Stimulated activated CD8-positive, alpha-beta memory T cell treated with anti-CD3 and anti-CD28 coated beads, Interleukin-2, amount 100 ng/mL, for 1 hour (primary cell): ENCODE data around the gene SPATA2L.

Source experiments
- DNase-seq, 2 donors: peaks; one replicate each; pipeline ENCODE4 v3.0.0-alpha.2; 2020; ENCODE audit warnings: low read depth in 2 of 2

The SPATA2L gene, protein sequence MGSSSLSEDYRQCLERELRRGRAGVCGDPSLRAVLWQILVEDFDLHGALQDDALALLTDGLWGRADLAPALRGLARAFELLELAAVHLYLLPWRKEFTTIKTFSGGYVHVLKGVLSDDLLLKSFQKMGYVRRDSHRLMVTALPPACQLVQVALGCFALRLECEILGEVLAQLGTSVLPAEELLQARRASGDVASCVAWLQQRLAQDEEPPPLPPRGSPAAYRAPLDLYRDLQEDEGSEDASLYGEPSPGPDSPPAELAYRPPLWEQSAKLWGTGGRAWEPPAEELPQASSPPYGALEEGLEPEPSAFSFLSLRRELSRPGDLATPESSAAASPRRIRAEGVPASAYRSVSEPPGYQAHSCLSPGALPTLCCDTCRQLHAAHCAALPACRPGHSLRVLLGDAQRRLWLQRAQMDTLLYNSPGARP

DNA sequence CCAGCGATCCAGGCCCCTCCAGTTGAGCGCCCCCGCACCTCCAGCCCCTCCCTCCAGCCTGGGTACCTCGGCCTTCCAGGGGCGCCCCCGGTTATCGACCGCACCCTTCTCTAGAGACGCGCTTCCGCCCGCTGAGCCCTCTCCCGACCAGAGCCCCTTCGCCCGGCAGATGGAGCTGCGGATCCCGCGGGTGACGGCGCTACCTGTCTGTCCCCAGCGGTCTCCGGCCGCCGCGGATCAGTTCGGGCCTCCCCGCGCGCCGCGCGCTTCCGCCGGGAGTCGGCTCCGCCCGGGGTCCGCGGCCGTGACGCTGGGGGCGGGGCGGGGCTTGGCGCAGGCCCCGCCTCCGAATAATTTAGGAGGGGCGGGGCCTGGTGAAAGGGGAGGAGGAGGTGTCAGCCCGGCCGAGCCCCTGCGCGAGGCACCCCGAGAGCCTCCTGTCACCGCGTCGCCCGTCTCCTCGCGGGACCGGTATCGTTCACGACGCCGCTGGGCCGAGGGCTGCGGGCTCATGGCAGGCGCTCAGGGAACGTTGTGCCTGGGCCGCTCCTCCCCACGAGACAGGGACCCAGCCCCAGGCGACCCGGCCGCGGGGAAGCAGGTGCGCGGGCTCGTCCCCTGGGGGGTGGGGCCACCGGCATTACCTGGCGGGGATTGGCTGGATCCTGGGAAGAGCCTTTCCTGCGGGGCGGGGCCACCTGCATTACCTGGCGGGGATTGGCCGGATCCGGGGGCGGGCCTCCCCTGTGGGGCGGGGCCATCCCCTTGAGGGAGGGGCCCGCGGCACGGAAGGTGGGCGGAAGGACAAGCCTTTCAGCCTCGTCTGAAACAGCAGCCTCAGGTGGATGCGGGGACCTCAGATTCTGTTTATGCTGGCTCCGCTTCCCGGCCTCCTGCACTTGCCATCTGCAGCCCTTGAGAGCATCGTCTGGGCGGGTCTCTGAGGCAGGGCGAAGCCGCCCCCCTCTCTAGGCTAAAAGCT, at the start of gene SPATA2L:
Gene SPATA2L (minus strand): TSS at position 281 of the 982 bp plus-strand sequence. CDS start 473 bp downstream, outside the sequence.
- peak; percentile 92 to 97 for DNase-seq

DNA sequence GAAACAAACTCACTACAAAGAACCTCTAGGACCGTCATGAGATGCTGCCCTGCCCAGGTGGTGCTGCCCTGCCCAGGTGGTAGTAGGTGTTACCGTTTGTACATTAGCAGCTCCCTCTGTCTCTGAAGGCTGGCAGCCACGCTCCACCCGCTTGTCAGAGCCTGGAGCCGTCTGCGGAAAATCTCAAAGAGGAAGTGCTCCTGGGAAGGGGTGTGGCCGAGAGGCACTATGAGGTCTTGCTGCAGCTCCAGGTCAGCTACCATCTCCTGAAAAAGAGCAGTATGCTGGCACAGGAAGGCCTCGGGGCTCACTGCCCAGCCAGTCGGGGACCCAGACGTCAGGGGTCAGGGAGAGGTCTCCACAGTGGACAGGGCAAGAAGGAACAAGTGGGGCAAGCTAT, 48.1 kb upstream of the SPATA2L start:
- DNase-seq, result no peak

DNA sequence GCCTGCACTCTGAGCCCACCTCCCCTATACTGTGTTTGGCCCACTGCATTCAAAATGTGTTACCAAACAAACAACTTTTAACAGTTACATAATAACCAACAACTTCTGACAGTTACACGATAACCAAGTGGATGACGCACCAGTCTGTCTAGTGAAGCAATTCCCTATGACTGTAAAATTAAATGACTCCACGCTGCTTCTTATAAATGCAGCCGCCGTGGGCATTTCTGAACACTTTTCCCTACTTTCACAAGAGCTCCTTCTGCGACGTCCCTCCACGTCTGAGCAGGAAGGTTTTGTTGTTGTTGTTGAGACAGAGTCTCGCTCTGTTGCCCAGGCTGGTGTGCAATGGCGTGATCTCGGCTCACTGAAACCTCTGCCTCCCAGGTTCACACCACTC, 47.4 kb upstream of the SPATA2L start:
- DNase-seq, result no peak

DNA sequence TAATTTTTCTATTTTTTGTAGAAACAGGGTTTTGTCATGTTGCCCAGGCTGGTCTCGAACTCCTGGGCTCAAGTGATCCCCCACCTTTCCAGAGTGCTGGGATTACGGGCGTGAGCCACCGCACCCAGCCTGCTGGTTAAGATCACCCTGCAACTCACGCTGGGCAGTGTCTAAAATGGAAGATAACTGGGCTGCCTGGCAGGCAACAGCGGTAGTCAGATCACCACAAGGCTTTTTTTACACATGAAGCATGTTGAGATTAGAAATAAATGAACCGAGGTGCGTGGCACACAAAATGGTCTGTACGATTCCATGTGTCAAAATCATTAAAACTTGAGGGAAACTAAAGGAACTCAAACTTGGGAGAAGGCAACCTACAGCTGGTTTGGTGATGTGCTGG, 46.6 kb upstream of the SPATA2L start:
- no peak for DNase-seq

DNA sequence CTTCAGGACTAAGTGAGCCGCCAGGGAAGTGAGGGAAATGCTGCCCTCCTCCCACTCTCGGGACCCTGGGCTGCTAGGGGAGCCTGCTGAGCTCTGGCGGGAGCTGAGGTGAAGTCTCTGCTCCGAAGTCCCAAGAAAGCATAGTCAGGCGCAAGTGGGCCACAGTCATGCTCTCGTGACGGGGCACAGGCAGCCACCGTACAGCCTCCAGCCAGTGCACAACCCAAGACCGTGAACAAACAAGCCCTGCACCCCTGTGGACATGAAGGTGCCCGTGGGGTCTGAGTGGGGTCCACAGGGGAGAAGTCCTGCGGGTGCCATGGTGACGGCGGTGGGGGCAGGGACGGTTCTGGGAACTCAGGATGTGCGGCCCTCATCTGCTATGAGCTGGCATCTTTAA, 44.5 kb upstream of the SPATA2L start:
- DNase-seq, result no peak

DNA sequence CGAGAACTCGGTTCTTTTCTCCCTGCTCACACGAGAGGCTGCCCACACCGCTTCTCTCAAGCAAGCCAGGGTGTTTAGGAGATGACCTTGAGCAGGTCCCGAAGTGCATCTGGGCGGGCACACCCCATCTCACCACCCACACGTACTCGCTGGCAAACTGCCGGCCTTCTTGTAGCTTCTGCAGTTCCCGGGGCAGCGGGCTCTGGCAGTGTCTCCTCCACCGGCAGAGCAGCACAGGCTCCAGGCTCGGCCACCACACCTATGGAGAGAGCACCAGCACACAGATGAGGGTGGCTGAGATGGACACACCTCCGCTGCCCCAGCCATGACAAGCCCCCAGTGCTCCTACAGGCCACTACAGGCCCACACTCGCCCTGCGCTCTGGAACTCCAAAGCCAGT, 43.3 kb upstream of the SPATA2L start:
- DNase-seq, result no peak

DNA sequence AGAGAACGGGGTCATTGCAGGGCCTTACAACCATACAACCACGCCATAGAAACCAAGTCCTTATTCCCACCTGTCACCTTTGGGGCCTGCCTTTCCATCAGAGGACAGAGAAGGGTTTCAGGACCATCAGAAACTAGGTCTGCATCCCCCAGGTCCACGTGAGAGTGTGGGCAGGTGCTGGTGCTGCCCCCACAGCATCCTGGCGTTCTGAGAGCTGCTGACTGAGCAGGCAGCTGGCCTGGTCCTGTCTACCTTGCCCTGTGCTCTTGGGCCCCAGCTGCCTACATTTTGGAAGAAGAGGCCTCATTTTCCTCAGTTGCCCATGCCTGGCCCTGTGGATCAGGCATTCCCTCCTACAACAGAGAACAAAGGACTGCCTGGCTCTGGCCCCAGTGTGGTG, 41.4 kb upstream of the SPATA2L start:
- DNase-seq, result no peak

DNA sequence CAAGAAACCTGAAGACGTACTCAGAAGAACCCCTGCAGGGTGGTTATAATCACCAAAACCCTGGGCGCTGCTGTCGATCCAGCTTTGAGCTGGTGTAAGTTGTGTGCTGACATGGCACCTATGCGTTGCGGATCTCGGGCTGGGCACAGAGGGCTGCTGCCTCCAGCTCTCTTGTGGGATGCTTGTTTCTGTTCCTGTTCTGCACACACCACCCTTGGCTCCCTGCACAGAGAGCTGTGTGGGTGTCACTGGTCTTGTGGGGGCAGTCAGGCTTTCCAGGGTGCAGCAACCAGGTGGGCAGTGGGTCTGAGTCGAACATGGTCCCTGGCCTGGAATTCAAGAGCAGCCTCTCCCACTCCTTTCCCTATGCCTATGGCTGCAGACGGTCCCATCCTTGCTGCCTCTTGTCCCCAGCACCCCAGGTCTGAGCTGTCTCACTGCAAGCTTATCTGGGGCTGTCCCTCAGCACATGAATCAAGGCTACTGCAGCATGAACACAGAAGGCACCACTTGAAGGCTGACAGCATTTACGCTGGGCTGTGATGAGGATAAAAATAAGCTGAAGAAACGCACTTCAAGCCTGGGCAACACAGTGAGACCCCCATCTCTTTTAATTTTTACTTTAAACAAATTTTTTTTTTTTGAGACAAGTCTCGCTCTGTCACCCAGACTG, 40.0 kb upstream of the SPATA2L start:
- DNase-seq, result no peak

DNA sequence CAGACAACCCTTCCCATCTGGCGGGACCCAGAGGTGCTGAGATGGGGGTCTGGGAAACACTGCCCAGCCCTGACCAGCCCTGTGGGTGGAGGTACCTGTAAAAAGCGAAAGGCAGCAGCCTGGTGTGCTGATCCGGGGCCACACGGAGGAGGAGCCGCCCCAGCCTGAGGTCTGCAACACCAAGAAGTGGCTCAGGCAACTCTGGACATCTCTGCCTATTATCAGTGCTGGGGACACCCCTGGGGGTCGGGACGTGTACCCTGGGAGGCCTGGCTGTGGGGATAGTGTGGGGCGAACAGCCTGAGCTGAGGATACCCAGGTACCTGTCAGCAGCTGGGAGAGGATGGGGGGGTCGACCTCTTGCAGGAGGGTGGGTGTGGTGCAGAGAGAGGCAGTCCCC, 37.9 kb upstream of the SPATA2L start:
- no peak for DNase-seq

DNA sequence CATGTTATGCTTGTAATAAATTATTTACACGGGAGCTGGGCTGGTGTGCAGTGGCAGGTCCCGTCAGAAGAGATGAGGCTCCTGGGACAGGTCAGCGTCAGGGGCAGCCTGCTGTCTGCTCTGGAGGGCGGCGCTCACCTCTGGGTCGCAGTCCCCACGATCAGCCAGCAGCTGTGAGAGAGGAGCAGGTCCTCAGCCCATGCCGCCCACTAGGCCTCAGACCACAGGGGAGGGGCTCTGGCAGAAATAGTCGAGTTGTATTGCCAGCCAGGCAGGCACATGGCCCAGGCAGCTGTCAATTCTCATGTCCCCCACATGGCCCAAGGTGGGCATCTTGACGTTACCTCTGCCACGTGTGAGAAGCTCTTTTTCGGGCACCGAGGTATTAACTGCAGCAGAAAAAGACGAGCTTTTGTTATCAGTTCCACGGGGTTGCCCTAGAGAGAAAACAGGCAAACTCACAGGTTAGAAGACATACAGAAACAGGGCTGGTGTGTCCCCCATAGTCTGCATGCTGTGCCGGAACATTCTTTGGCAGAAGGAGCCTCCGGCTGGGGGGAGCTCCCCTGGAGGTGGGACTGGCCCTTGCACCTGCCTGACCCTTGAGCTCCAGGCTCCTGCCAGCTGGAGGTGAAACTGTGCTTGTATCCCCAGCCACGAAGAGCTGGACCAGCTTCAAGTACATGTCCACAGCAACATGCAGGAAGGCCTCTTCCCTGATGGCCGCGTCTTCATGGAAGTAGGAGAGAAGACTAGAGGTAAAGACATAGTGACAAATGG, 37.2 kb upstream of the SPATA2L start:
- no peak for DNase-seq

DNA sequence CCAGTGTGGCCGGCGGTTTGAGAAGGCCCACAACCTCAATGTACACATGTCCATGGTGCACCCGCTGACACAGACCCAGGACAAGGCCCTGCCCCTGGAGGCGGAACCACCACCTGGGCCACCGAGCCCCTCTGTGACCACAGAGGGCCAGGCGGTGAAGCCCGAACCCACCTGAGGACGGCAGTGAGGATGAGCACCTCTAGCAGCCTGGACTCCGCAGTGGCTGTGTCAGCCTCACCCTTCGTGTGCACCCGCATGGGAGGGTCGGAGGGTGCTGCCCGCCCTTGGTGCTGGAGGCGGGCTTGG, 36.5 kb upstream of the SPATA2L start:
- DNase-seq, result no peak

DNA sequence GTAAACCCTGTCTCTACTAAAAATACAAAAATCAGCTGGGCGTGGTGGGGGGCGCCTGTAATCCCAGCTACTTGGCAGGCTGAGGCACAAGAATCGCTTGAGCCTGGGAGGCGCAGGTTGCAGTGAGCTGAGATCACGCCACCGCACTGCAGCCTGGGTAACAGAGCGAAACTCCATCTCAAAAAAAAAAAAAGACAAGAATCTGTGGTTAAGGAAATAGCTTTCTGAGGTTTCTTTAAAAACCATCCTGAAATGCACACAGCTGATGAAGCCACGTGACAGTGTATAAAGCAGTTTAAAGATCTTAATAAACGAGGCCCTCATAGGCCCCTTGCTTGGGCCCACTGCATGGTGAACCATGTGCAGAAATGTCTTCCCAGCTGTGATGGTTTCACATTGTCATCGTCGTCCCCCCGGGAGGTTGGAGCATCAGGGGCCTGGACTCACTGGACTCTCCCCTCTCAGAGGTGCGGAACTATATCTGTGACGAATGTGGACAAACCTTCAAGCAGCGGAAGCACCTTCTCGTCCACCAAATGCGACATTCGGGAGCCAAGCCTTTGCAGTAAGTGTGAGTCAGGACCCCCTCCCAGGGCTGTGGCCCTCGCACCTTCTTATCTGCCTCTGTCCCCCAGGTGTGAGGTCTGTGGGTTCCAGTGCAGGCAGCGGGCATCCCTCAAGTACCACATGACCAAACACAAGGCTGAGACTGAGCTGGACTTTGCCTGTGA, 36.0 kb upstream of the SPATA2L start:
- DNase-seq, result no peak

DNA sequence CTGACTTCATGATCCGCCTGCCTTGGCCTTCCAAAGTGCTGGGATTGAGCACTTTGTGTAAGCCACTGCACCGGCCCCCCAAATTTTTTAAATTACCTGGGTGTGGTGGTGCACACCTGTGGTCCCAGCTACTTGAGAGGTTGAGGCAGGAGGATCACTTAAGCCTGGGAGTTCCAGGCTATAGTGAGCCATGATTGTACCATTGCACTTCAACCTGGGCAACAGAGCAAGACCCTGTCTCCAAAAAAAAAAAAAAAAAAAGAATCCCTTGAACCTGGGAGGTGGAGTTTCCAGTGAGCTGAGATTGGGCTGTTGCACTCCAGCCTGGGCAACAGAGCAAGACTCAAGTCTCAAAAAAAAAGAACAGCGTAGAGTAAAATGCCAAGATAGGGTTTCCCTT, 35.0 kb upstream of the SPATA2L start:
- DNase-seq, result no peak

DNA sequence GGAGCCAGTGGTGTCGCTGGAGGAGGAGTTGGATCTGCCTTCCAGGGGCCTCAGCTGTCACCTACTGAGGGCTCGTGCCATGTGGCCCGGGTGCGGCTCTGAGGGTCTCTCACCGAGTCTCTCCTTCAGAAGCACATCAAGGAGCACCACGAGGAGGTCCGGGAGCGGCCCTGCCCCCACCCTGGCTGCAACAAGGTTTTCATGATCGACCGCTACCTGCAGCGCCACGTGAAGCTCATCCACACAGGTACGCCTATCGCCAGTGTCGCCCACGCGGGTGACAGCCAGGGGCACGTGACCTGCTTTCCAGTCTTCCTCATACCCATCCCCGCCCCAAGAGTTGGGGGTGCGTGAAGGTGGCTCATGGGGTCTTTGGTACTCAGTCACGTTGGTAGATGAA, 32.3 kb upstream of the SPATA2L start:
- DNase-seq, result no peak

DNA sequence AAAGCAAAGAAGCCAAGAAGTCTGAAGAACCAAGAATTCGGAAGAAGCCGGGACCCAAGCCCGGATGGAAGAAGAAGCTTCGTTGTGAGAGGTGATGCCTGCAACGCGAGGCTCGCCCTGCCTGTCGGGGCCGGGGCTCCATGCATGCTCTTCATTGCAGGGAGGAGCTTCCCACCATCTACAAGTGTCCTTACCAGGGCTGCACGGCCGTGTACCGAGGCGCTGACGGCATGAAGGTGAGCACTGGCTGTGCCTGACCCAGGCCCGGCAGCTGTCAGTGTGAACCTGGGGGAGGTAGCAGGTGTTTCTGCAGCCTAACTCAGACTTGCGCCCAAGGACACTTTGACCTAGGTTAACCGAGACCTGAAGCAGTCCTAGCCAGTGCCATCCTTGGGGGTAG, 31.8 kb upstream of the SPATA2L start:
- DNase-seq, result no peak

DNA sequence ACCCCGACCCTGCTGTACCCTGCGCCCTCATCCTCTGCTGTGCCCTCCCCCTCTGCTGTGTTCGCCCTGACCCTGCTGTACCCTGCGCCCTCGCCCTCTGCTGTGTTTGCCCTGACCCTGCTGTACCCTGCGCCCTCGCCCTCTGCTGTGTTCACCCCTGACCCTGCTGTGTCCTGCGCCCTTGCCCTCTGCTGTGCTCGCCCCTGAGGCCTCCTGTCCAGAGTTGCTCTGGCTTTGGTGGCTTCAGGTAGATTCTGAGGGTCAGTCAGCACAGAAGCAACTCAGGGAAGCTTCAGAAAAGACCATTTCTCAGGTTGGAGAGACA, 31.4 kb upstream of the SPATA2L start:
- no peak for DNase-seq

DNA sequence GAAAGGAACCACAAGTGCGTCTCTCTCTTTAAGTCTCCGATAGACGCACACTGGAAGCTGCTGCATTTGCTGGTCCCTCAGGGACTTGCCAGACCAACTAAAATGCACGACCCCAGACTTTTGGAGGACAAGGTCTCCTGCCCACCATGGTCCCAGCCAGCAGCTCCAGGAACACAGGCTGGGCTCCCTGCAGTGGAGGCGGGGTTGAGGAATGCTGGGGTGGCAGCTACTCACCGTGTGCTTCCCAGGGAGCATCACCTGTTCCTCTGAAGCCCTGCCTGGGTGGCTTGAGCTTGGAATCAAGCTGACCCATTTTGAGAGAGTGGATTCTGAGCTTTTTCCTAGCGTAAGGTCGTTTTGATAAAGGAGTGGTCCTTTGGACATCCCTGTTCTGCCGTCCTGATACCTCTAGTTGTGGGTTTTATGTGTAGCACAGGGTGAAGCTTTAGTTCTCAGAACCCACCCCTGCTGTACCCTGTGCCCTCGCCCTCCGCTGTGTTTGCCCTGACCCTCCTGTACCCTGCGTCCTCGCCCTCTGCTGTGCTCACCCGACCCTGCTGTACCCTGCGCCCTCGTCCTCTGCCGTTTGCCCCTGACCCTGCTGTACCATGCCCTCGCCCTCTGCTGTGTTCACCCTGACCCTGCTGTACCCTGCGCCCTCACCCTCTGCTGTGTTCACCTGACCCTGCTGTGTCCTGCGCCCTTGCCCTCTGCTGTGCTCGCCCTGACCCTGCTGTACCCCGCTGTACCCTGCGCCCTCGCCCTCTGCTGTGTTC, 30.8 kb upstream of the SPATA2L start:
- no peak for DNase-seq

DNA sequence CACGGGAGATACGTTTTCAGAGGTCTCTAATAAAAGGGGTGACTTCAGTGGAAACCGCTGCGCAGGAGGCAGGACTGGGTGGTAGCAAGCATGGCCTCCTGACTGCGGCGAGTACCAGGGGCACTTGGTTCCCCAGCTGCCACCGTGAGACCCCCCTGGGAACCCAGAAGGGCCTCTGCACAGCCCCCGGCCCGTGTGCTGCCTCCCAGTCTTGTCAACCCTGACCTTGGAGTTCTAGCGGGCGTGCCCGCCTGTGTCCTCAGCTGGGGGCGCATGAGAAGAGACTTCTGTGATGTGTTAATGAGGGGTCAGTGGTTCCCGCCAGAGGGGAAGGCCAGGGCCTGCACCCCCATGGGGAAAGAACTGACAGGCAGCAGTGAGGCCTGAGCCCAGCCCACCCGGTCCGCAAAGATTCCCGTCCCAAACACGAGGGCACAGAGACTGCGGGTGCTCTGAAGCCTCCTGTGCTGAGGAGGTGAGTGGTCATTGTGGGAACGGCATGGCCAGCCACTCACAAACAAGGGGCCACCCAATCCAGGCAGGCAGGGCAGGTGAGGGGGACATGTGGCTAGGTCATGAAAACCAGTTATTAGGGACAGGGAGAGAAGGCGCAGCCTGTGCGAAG, 29.2 kb upstream of the SPATA2L start:
- no peak for DNase-seq

DNA sequence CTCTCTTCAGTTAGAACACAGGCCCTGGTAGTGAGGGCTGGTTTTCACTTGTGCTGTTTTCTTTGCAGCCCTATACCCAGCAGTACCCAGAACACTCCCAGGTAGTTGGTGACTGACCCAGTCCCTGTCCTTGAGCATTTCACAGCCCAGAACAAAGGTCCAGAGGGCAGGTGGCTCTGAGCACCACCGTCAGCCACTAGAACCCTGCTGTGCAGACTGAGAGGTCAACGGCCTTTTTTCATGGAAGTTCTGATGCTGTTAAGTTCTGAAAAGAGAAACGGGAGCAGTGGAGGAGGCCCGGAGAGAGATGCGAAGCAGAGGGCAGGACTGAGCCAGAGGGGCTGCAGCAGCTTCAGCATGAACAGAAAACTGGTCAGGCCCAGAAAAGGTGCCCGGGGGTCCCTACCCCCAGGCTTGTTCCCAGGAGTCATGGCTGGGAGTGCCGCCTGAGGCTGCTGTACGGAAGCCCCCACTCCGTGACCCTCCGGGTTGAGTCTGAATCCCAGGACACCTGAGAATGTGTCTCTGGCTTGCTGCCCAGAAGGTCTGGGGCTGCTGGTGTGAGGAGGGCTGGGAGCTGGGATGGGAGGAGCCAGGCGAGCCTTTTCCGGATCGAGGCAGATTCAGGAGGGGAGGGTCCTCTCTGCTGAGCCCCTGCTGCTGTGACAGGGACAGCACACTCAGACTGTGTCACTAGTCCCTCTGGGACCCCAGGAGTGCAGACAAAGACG, 28.5 kb upstream of the SPATA2L start:
- DNase-seq, result no peak
